Left ventricle myocardium inferior (tissue), 1 donor: ENCODE results near the gene SMIM29. TPM values are rescaled to one million over a fixed set of nuclear protein-coding genes. Genes with fewer than 3 reads are reported as not detected.

Experiments
- DNase-seq: peaks from one replicate; pipeline ENCODE4 v3.0.0-alpha.2; 2020
- H3K27ac ChIP-seq: fragments of 200-600 bp; replicated peaks from 2 replicates; pipeline ENCODE4 v1.8.0; 2021
- H3K27me3 ChIP-seq: fragments of 200-600 bp; 2 replicates; pipeline ENCODE4 v1.8.0; 2021; ENCODE audit warnings: low read depth
- H3K36me3 ChIP-seq: fragments of 200-600 bp; 2 replicates; pipeline ENCODE4 v1.8.0; 2021
- H3K4me1 ChIP-seq: fragments of 200-600 bp; 2 replicates; pipeline ENCODE4 v1.8.0; 2021
- H3K4me3 ChIP-seq: fragments of 200-600 bp; 2 replicates; pipeline ENCODE4 v1.8.0; 2021; ENCODE audit warnings: mild to moderate bottlenecking, moderate library complexity
- H3K9me3 ChIP-seq: fragments of 200-600 bp; replicated peaks from 2 replicates; pipeline ENCODE4 v1.8.0; 2021
- CTCF ChIP-seq: fragments of 200-600 bp; IDR thresholded peaks from 2 replicates; pipeline ENCODE4 v1.8.0; 2021; ENCODE audit warnings: antibody characterized with exemption, mild to moderate bottlenecking, borderline replicate concordance
- intact Hi-C: fragments of 100-400 bp; cut with micrococcal nuclease; formaldehyde crosslinking; loops from one replicate; pipeline ENCODE4 v1.11.0; 2022
- total RNA-seq: library from RNA; stranded (reverse); fragmentation: NEBNext Ultra II Directional; extraction: Animal tissue kit (Norgen Biotek cat#: 25700); gene quantifications from one replicate; pipeline ENCODE4 v1.2.1, GENCODE V29; 2021
- donor health status: DM: no; HTN: yes; CAD: no; lungs with severe emphysema.

Gene SMIM29
- total RNA-seq, 1 donor from 2014 or later: 27.1 TPM

- H3K9me3 ChIP-seq: no peaks in the 10 kb centered on the region
- H3K4me3 ChIP-seq: no peak overlapping the region
- H3K27me3 ChIP-seq: no peaks in the 10 kb centered on the region
- DNase-seq: no peak
- peak overlapping the region; percentile 75 for H3K27ac ChIP-seq
- H3K36me3 ChIP-seq: peaks cover 22% of the 10 kb centered on the region
- intact Hi-C loops: no loop called here
- TF ChIP-seq CTCF: no peak
- H3K4me1 ChIP-seq: peaks cover 85% of the 10 kb centered on the region
Observed at GRCh38 chr6:34285448-34286164, 36.8 kb upstream of the SMIM29 start.

- Histone ChIP-seq H3K4me1 (peaks cover 91% of the 10 kb centered on the region), H3K27ac (peak overlapping the region; percentile 75), H3K4me3 (no peak overlapping the region), H3K36me3 (peaks cover 20% of the 10 kb centered on the region), H3K9me3 (no peaks in the 10 kb centered on the region), H3K27me3 (no peaks in the 10 kb centered on the region)
- intact Hi-C loops: no loop called here
- peak; percentile 70 for DNase-seq
- no peak for TF ChIP-seq CTCF
Observed at GRCh38 chr6:34284563-34285447, 36.0 kb upstream of the SMIM29 start.

- peaks cover 6% of the 10 kb centered on the region for H3K36me3 ChIP-seq
- H3K27me3 ChIP-seq: no peaks in the 10 kb centered on the region
- peak overlapping the region; percentile 39 for H3K27ac ChIP-seq
- no peaks in the 10 kb centered on the region for H3K9me3 ChIP-seq
- intact Hi-C loops: no loop called here
- no peak overlapping the region for H3K4me3 ChIP-seq
- TF ChIP-seq CTCF: no peak
- no peak for DNase-seq
- H3K4me1 ChIP-seq: peaks cover 90% of the 10 kb centered on the region
Observed at GRCh38 chr6:34281702-34282334, 33.0 kb upstream of the SMIM29 start.

- Histone ChIP-seq H3K27me3 (no peaks in the 10 kb centered on the region), H3K27ac (peak overlapping the region; percentile 87), H3K4me3 (no peak overlapping the region), H3K36me3 (peaks cover 6% of the 10 kb centered on the region), H3K4me1 (peaks cover 90% of the 10 kb centered on the region), H3K9me3 (no peaks in the 10 kb centered on the region)
- intact Hi-C loops: no loop called here
- no peak for DNase-seq
- TF ChIP-seq CTCF: no peak
Observed at GRCh38 chr6:34280216-34280615, 31.4 kb upstream of the SMIM29 start.

GRCh38 chr6:34278833-34279232 lies 30.0 kb upstream of the SMIM29 start:
- intact Hi-C loops: no loop called here
- peak overlapping the region; percentile 87 for H3K27ac ChIP-seq

More at GRCh38 chr6:34278833-34279232, 30.0 kb upstream of the SMIM29 start:
- Histone ChIP-seq H3K9me3 (no peaks in the 10 kb centered on the region), H3K36me3 (peaks cover 4% of the 10 kb centered on the region), H3K27me3 (no peaks in the 10 kb centered on the region), H3K4me3 (no peak overlapping the region), H3K4me1 (peaks cover 85% of the 10 kb centered on the region)
- no peak for TF ChIP-seq CTCF
- no peak for DNase-seq
